Peyer's patch (tissue), 4 donors: ENCODE results near the gene DGKI.

Experiments used
- CTCF ChIP-seq, 6 experiments: fragments of 450-650 bp in 4 of 6; fragments of 200-600 bp in 2 of 6; sonication (generic) in 1 of 6; IDR thresholded peaks; one replicate each; pipeline ENCODE4 v1.5.1; 2017 to 2019; ENCODE audit warnings: antibody characterized with exemption in 6 of 6, mild to moderate bottlenecking in 3 of 6, moderate library complexity in 1 of 6
- POLR2A ChIP-seq, 2 donors: fragments of 450-650 bp; IDR thresholded peaks; one replicate each; pipeline ENCODE4 v1.5.1; 2017; ENCODE audit warnings: antibody characterized with exemption in 2 of 2, mild to moderate bottlenecking in 2 of 2, moderate library complexity in 2 of 2

DNA sequence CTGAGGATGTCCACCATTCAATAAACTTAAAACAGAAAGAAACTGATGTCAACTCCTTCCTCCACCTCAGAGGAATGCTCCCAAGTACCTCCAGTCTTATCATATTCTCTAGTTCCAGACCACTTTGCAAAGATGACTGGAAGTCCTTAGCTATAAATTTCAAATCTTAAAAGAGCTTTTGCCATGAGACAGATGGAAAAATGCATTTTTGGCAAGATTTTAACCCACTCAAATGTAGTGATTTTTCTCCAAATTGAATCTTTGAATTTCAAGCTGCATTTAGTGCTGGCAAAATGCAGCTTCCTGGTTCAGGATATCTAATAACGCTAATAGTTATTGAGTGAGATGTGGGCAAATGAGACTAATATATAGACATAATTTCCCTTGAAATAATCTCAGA, 33.2 kb downstream of the DGKI start:
- TF ChIP-seq CTCF (IDR thresholded peaks at IDR 0.05) (no peak), POLR2A (IDR thresholded peaks at IDR 0.05) (no peak)
